Activated T-cell treated with anti-CD3 and anti-CD28 coated beads, Interleukin-2, amount 50 U/mL, for 72 hours (primary cell): ENCODE data around the gene SATB1. TPM values are rescaled to one million over a fixed set of nuclear protein-coding genes. Genes with fewer than 3 reads are reported as not detected.
A peak's percentile ranks its signal among the peaks of the same experiment; 100 is the strongest.

Experiments used
- ATAC-seq, 2 donors: fragments of 150-1000 bp; cut with Tn5 transposase; replicated peaks in 1 of 2; 2 replicates each; pipeline ENCODE4 v1.10.0; 2021; ENCODE audit warnings: moderate library complexity in 2 of 2, mild to moderate bottlenecking in 1 of 2
- DNase-seq, 2 donors: peaks; one replicate each; pipeline ENCODE4 v3.0.0; 2021 to 2022; ENCODE audit warnings: mixed read lengths in 1 of 2
- H3K27ac Mint-ChIP-seq: one replicate; pipeline ENCODE4 v1.8.0; 2022; ENCODE audit warnings: mild to moderate bottlenecking, moderate library complexity, mixed read lengths
- H3K27me3 Mint-ChIP-seq: one replicate; pipeline ENCODE4 v1.8.0; 2022; ENCODE audit warnings: low read depth, mixed read lengths
- H3K36me3 Mint-ChIP-seq, 2 donors: one replicate each; pipeline ENCODE4 v1.8.0; 2022; ENCODE audit warnings: mixed read lengths in 2 of 2, mild to moderate bottlenecking in 1 of 2; ENCODE audit not compliant: insufficient read depth in 2 of 2
- H3K4me1 Mint-ChIP-seq: one replicate; pipeline ENCODE4 v1.8.0; 2022; ENCODE audit warnings: low read depth, mixed read lengths
- H3K4me3 Mint-ChIP-seq, 2 donors: one replicate each; pipeline ENCODE4 v1.8.0; 2022; ENCODE audit warnings: mild to moderate bottlenecking in 2 of 2, mixed read lengths in 2 of 2, moderate library complexity in 2 of 2
- H3K9me3 Mint-ChIP-seq, 2 donors: one replicate each; pipeline ENCODE4 v1.8.0; 2022; ENCODE audit warnings: mixed read lengths in 2 of 2
- total RNA-seq, 2 donors: library from RNA; stranded (reverse); gene quantifications; one replicate each; pipeline ENCODE4 v1.2.3, GENCODE V29; 2022

Gene SATB1
- total RNA-seq, 2 donors from 2014 or later = 716 to 962 TPM

DNA sequence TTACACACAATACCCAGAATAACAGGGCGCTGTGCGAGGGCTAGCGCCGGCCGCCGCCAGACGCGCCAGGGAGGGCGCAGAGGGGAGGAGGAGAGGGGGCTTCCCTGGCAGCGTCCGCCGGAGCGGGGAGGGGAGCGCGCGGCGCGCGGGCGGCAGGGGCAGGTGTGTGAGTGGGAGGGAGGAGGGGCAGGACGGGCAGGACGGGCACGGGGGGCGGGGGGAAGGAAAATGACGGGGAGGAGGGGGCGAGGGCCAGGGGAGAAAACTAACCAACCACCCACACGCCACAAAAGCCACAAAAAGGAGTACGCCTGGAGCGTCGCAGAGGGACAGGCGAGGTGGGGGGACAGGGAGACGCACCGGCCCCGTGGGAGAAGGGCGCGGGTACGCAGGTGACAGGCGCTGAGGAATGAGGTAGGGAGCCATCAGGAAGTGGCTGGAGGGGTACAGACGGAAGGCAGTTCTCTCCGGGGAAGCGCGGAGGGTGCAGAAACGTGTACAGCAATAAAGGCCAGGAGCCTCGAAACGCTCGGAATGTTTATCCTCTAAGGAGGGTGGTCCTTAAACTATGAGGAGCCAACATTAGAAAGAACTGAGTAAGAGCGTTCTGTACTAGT, 610 bp upstream of the SATB1 start:
- H3K4me3 Mint-ChIP-seq = peak overlapping the region; percentile 95 to 98
- peak; percentile 44 to 48 for ATAC-seq
- peak; percentile 80 to 84 for DNase-seq
- H3K27me3 Mint-ChIP-seq = no peaks in the 10 kb centered on the region
- peaks cover 74% of the 10 kb centered on the region for H3K4me1 Mint-ChIP-seq
- H3K9me3 Mint-ChIP-seq = no peaks in the 10 kb centered on the region
- peaks cover 47 to 67% of the 10 kb centered on the region in 2 donors for H3K36me3 Mint-ChIP-seq
- H3K27ac Mint-ChIP-seq = peak overlapping the region; percentile 99

DNA sequence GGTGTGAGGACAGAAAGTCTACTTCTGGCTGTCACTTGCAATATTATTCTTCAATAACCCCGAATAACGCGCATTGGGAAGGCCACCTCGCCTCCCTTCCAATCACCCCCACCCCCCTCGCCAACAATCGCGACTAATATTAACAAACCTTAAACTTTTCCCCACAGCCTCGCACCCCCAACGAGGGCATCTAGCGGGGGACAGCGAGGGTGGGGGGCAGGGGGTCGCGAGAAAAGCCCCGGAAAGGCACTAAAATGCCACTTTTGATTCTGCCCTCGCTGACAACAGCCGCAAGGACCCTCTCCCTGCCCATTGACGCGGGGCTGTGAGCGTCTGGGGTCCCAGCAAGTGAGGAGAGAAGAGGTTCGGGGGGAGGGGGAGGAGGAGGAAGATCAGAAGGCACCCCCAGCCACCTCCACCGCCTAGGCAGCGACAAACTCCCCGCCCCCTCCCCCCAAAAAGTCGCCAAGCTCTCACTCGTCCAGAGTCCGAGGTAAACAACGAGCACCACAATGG, 868 bp downstream of the SATB1 start:
- H3K9me3 Mint-ChIP-seq = no peaks in the 10 kb centered on the region
- no peaks in the 10 kb centered on the region for H3K27me3 Mint-ChIP-seq
- peaks cover 74% of the 10 kb centered on the region for H3K4me1 Mint-ChIP-seq
- H3K4me3 Mint-ChIP-seq = peak overlapping the region; percentile 95 to 98
- ATAC-seq (peak; percentile 10 to 12), DNase-seq (no peak)
- H3K27ac Mint-ChIP-seq = peak overlapping the region; percentile 99
- peaks cover 46 to 72% of the 10 kb centered on the region in 2 donors for H3K36me3 Mint-ChIP-seq

DNA sequence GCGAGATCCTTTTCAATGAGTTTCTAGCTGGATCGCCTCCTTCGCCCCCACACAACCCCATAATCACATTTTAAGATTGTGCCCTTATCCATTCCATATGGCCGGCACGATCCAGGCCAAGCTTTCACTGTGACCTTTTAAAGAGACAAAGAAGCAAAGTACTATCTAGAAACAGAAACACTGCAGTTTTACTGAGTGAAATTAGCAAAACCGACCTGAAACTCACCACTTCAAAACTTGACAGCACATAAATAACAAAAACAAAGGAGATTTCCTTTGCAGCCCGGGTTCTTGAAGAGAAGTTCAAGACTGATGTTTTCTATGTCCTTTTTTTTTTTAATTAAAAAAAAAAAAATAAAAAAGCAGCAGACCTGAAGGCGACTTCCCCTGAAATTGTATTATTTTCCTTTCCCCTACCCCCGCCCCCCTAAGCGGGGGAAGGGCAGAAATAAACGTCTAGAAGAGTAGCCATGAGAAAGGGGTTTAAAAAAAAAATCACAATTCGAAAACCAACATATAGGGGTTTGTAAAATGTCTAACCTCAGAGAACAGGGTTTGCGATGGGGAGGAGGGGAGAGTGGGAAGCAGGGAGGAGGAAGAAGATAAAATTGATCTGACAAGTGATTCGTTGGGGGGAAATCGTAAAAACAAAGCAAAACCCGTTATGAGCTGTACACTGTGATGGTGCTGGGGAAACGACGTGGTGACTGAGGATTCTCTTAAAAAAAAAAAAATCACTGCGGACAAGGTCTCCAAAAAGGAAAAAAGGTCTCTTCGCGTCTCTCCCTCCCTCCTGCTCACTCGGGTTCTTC, 1.5 kb downstream of the SATB1 start:
- H3K27ac Mint-ChIP-seq = peak overlapping the region; percentile 99
- H3K9me3 Mint-ChIP-seq = no peaks in the 10 kb centered on the region
- DNase-seq (peak; percentile 52 to 67), ATAC-seq (peak; percentile 35 to 40)
- H3K36me3 Mint-ChIP-seq = peaks cover 46 to 72% of the 10 kb centered on the region in 2 donors
- H3K27me3 Mint-ChIP-seq = no peaks in the 10 kb centered on the region
- peak overlapping the region; percentile 95 to 98 for H3K4me3 Mint-ChIP-seq
- H3K4me1 Mint-ChIP-seq = peaks cover 74% of the 10 kb centered on the region

- Mint-ChIP-seq H3K4me3 (peak overlapping the region; percentile 95 to 98), H3K36me3 (peaks cover 45 to 77% of the 10 kb centered on the region in 2 donors), H3K4me1 (peaks cover 74% of the 10 kb centered on the region), H3K9me3 (no peaks in the 10 kb centered on the region), H3K27me3 (no peaks in the 10 kb centered on the region), H3K27ac (peak overlapping the region; percentile 95)
- DNase-seq = no peak
- ATAC-seq = no peak
Measured at GRCh38 chr3:18422972-18423371, 2.2 kb downstream of the SATB1 start.

GRCh38 chr3:18420555-18420954, 4.6 kb downstream of the SATB1 start:
- ATAC-seq = no peak
- H3K27me3 Mint-ChIP-seq = no peaks in the 10 kb centered on the region
- peaks cover 46 to 79% of the 10 kb centered on the region in 2 donors for H3K36me3 Mint-ChIP-seq
- H3K27ac Mint-ChIP-seq = peak overlapping the region; percentile 95
- DNase-seq = no peak
- H3K9me3 Mint-ChIP-seq = no peaks in the 10 kb centered on the region
- H3K4me1 Mint-ChIP-seq = peaks cover 76% of the 10 kb centered on the region
- peak overlapping the region; percentile 88 to 98 for H3K4me3 Mint-ChIP-seq

DNA sequence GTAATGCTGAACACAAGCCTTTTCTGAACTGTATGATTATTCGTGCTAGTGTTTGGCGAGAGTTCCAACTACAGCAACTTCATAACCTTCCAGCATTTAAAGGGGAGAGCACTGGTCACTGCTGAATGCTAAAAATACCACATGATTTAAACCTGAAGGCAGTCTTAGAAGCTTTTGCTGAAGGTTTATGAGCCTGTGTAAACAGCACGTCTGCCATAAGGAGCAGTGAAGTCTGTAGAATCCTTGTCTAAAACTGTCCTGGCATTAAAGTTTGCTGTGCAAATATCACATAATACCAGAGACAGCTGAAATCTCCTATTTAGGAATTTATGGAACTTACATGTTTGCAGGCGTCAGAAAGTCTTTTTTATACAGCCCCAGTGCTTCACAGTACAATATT, 5.9 kb downstream of the SATB1 start:
- no peaks in the 10 kb centered on the region for H3K27me3 Mint-ChIP-seq
- ATAC-seq (no peak), DNase-seq (no peak)
- peak overlapping the region; percentile 88 to 98 for H3K4me3 Mint-ChIP-seq
- H3K36me3 Mint-ChIP-seq = peaks cover 46 to 81% of the 10 kb centered on the region in 2 donors
- peak overlapping the region; percentile 95 for H3K27ac Mint-ChIP-seq
- H3K9me3 Mint-ChIP-seq = no peaks in the 10 kb centered on the region
- peaks cover 89% of the 10 kb centered on the region for H3K4me1 Mint-ChIP-seq

- H3K9me3 Mint-ChIP-seq = no peaks in the 10 kb centered on the region
- ATAC-seq = peak in 1 of 2 donors; percentile 8
- peak overlapping the region; percentile 88 to 98 for H3K4me3 Mint-ChIP-seq
- peak overlapping the region; percentile 95 for H3K27ac Mint-ChIP-seq
- H3K27me3 Mint-ChIP-seq = no peaks in the 10 kb centered on the region
- DNase-seq = no peak
- H3K36me3 Mint-ChIP-seq = peaks cover 37 to 79% of the 10 kb centered on the region in 2 donors
- H3K4me1 Mint-ChIP-seq = peaks cover 95% of the 10 kb centered on the region
Measured at GRCh38 chr3:18417904-18418572, 7.1 kb downstream of the SATB1 start.

DNA sequence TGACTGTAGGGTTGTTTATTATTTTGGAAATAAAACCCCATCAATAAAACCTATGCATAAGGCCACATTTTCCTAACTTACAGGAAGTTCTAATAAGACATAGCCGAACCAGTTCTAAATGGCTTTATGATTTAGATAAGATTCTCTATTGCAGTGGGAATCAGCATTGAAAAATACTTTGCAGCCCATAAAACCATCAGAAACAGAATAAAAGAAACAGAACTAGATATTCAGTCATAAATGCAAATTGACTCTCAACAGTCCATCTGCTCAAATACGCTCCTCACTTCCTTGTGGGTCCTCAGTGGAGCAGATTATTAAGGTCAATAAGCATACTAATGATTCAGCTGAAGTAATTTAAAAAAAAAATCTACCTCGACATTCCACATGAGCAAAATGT, 8.8 kb downstream of the SATB1 start:
- peak overlapping the region; percentile 88 to 98 for H3K4me3 Mint-ChIP-seq
- ATAC-seq = no peak
- DNase-seq = no peak
- H3K9me3 Mint-ChIP-seq = no peaks in the 10 kb centered on the region
- peak overlapping the region; percentile 95 for H3K27ac Mint-ChIP-seq
- H3K4me1 Mint-ChIP-seq = peaks cover 98% of the 10 kb centered on the region
- H3K27me3 Mint-ChIP-seq = no peaks in the 10 kb centered on the region
- peaks cover 35 to 77% of the 10 kb centered on the region in 2 donors for H3K36me3 Mint-ChIP-seq

DNA sequence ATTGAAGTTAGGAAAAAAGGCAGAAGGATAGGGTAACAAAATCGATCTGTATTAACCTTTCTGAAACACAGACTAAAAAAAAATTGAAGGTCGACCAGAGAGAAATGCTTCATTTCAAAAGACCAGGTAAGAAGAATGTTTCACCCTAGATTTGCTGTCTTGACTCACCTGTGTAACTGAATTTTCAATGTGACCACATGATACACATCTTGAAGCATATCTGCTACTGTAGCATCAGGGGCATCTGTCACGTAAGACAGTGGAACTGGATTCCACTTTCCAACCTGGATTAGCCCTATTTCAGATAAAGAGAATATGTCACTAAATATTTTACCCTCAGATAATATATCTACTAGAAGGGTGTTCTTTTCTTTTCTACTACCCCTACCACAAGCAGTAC, 9.3 kb downstream of the SATB1 start:
- no peaks in the 10 kb centered on the region for H3K9me3 Mint-ChIP-seq
- H3K4me3 Mint-ChIP-seq = peak overlapping the region; percentile 88 to 98
- ATAC-seq = peak; percentile 35 to 37
- H3K27ac Mint-ChIP-seq = peak overlapping the region; percentile 95
- peaks cover 98% of the 10 kb centered on the region for H3K4me1 Mint-ChIP-seq
- H3K27me3 Mint-ChIP-seq = no peaks in the 10 kb centered on the region
- H3K36me3 Mint-ChIP-seq = peaks cover 36 to 75% of the 10 kb centered on the region in 2 donors
- no peak for DNase-seq

DNA sequence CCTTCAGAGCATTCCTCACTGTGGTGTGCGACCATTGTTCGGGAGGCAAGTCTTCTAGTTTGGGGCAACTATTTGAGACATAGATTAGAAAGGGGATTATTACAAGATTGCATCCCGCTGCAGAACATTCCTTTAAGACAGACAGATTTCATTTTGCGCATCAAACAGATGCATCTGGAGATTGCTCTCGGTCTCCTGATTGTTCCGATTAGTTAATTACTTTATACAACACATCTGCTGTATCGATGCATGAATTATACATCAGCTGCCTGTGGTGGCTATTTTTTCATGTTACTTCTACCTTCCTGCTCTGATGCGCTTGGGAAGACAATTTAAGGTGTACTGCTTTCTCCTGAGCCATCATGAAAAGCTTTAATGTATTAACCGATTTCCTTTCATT, 10.0 kb downstream of the SATB1 start:
- ATAC-seq (no peak), DNase-seq (no peak)
- Mint-ChIP-seq H3K4me3 (peak overlapping the region; percentile 74 to 88), H3K9me3 (no peaks in the 10 kb centered on the region), H3K36me3 (peaks cover 30 to 75% of the 10 kb centered on the region in 2 donors), H3K27ac (peak overlapping the region; percentile 97), H3K4me1 (peaks cover 98% of the 10 kb centered on the region), H3K27me3 (no peaks in the 10 kb centered on the region)

DNA sequence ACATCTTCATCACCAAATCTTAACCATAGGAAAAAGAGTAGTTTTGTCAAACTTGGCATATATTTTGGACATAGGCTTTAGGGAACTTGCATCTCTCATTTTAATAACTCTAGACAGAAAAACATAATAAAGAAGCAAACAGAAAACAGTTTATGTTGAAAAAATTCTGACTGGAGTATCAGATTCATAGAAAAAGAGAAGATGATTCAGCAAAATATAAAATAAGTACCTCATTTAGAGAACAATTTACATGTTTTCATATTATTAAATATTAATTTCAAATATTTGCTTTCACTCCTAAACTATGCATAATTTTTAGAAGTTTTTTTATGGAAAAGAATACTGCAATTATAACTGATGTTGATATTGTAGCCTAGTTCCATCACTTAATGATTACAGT, 12.5 kb downstream of the SATB1 start:
- H3K4me3 Mint-ChIP-seq = peak overlapping the region; percentile 58 to 65
- H3K9me3 Mint-ChIP-seq = no peaks in the 10 kb centered on the region
- peaks cover 98% of the 10 kb centered on the region for H3K4me1 Mint-ChIP-seq
- peaks cover 28 to 76% of the 10 kb centered on the region in 2 donors for H3K36me3 Mint-ChIP-seq
- H3K27me3 Mint-ChIP-seq = no peaks in the 10 kb centered on the region
- H3K27ac Mint-ChIP-seq = peak overlapping the region; percentile 59
- DNase-seq (no peak), ATAC-seq (no peak)

DNA sequence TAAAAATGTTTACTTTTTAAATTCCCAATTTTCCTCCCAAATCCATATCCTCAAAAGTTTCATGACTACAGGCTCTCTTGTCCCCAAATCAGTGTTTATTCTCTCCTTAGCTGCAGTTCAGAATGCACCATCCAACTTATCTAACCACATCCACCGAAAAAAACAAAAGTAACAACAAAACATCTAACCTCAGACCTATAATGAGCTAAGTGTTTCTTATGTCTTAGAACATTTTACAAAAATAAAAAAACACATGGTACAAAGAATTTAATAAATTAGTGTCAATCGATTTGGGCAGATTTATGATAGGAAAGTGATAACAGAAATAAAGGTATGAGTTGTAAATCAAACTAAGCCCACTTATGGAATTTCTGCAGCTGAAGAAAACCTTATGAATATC, 13.6 kb downstream of the SATB1 start:
- Mint-ChIP-seq H3K4me1 (peaks cover 98% of the 10 kb centered on the region), H3K36me3 (peaks cover 26 to 73% of the 10 kb centered on the region in 2 donors), H3K27me3 (no peaks in the 10 kb centered on the region), H3K9me3 (no peaks in the 10 kb centered on the region), H3K4me3 (peak overlapping the region; percentile 58 to 65), H3K27ac (peak overlapping the region; percentile 59)
- DNase-seq = no peak
- no peak for ATAC-seq

DNA sequence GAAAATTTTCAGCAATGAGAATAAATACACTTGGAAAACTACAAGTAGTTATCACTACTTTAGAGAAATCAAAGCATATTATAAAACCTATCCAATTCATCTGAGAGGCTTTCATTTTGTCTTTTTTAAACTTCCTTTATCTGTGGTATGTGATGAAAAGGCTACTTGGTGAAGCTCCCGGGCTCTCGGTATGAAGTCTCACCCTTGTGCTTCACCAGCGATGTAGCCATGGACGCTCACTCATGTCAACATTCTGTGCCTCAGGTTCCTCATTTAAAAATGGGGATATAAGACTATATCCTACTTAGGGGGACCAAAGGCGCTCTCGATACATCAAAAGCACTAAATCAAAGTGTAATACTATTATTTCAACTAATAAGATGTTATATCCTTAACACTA, 14.9 kb downstream of the SATB1 start:
- H3K27ac Mint-ChIP-seq = peak overlapping the region; percentile 83
- no peak for DNase-seq
- H3K9me3 Mint-ChIP-seq = no peaks in the 10 kb centered on the region
- peak in 1 of 2 donors; percentile 13 for ATAC-seq
- peak overlapping the region; percentile 71 to 80 for H3K4me3 Mint-ChIP-seq
- peaks cover 98% of the 10 kb centered on the region for H3K4me1 Mint-ChIP-seq
- no peaks in the 10 kb centered on the region for H3K27me3 Mint-ChIP-seq
- peaks cover 20 to 76% of the 10 kb centered on the region in 2 donors for H3K36me3 Mint-ChIP-seq
